Nephron (organoid): Measurements from ENCODE around the gene MPC1.

Source experiments
- H3K27ac Mint-ChIP-seq, 3 experiments: 2 replicates each; pipeline ENCODE4 v1.8.0; 2020; ENCODE audit warnings: mixed read lengths in 3 of 3, mild to moderate bottlenecking in 2 of 3, moderate library complexity in 1 of 3
- H3K27me3 Mint-ChIP-seq: 2 replicates; pipeline ENCODE4 v1.8.0; 2021; ENCODE audit warnings: low read depth, mild to moderate bottlenecking, moderate library complexity, mixed read lengths
- H3K36me3 Mint-ChIP-seq: 2 replicates; pipeline ENCODE4 v1.8.0; 2020; ENCODE audit warnings: low read depth, mixed read lengths
- H3K4me1 Mint-ChIP-seq: 2 replicates; pipeline ENCODE4 v1.8.0; 2020; ENCODE audit warnings: mixed read lengths
- H3K4me3 Mint-ChIP-seq, 3 experiments: 2 replicates each; pipeline ENCODE4 v1.8.0; 2020; ENCODE audit warnings: mild to moderate bottlenecking in 3 of 3, mixed read lengths in 3 of 3, moderate library complexity in 2 of 3
- H3K9me3 Mint-ChIP-seq: 2 replicates; pipeline ENCODE4 v1.8.0; 2020; ENCODE audit warnings: mixed read lengths
- TF ChIP-seq, protein P1 (sequence below), 3 experiments: fragments of 200-600 bp; sonication (generic); IDR thresholded peaks; one replicate each; pipeline ENCODE4 v1.5.0; 2021; ENCODE audit warnings: antibody characterized with exemption in 3 of 3; ENCODE audit not compliant: unreplicated experiment in 3 of 3

MPC1 gene

GRCh38 chr6:166317261-166318212 lies 65.2 kb downstream of the MPC1 start:
- Mint-ChIP-seq H3K4me1 (peaks cover 33% of the 10 kb centered on the region), H3K27ac (peak overlapping the region; percentile 62 to 88 (median 81)), H3K36me3 (peaks cover 4% of the 10 kb centered on the region), H3K27me3 (peaks cover 3% of the 10 kb centered on the region), H3K9me3 (no peaks in the 10 kb centered on the region), H3K4me3 (no peak overlapping the region)
- TF ChIP-seq, protein P1, sequence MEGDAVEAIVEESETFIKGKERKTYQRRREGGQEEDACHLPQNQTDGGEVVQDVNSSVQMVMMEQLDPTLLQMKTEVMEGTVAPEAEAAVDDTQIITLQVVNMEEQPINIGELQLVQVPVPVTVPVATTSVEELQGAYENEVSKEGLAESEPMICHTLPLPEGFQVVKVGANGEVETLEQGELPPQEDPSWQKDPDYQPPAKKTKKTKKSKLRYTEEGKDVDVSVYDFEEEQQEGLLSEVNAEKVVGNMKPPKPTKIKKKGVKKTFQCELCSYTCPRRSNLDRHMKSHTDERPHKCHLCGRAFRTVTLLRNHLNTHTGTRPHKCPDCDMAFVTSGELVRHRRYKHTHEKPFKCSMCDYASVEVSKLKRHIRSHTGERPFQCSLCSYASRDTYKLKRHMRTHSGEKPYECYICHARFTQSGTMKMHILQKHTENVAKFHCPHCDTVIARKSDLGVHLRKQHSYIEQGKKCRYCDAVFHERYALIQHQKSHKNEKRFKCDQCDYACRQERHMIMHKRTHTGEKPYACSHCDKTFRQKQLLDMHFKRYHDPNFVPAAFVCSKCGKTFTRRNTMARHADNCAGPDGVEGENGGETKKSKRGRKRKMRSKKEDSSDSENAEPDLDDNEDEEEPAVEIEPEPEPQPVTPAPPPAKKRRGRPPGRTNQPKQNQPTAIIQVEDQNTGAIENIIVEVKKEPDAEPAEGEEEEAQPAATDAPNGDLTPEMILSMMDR (IDR thresholded peaks at IDR 0.05; ENCODE audit: unreplicated experiment in 3 of 3) = no peak

GRCh38 chr6:166315436-166315835 lies 67.3 kb downstream of the MPC1 start:
- peaks cover 33% of the 10 kb centered on the region for H3K4me1 Mint-ChIP-seq
- no peak overlapping the region for H3K4me3 Mint-ChIP-seq
- no peaks in the 10 kb centered on the region for H3K9me3 Mint-ChIP-seq
- no peaks in the 10 kb centered on the region for H3K36me3 Mint-ChIP-seq
- H3K27me3 Mint-ChIP-seq = peaks cover 12% of the 10 kb centered on the region
- TF ChIP-seq, protein P1 (IDR thresholded peaks at IDR 0.05; ENCODE audit: unreplicated experiment in 3 of 3) = no peak
- no peak overlapping the region for H3K27ac Mint-ChIP-seq
